Activated CD4-positive, alpha-beta memory T cell treated with anti-CD3 and anti-CD28 coated beads, Interleukin-2, amount 10 ng/mL, durations not matched to agents 7 days and 5 days (primary cell): ENCODE measurements around the gene SKP1. TPM values are rescaled to one million over a fixed set of nuclear protein-coding genes. Genes with fewer than 3 reads are reported as not detected.
"Not testable (repeated sequence)": the region's sequence is repeated elsewhere in the genome, so short reads cannot be mapped to it uniquely, and the experiment has no call there.

ENCODE experiments used
- CTCF ChIA-PET: fragments of 350-600 bp; sonication (Branson Sonifier 250); formaldehyde crosslinking; loops from one replicate; lab custom pipeline; 2021; ENCODE audit warnings: antibody characterized with exemption, inconsistent platforms; lab: Charles Lee
- POLR2A ChIA-PET: fragments of 350-600 bp; sonication (Branson Sonifier 250); formaldehyde crosslinking; loops from one replicate; lab custom pipeline; 2021; ENCODE audit warnings: antibody characterized with exemption; lab: Charles Lee
- DNase-seq: peaks from one replicate; pipeline ENCODE4 v3.0.0-alpha.2; 2020
- H3K27ac Mint-ChIP-seq: one replicate; pipeline ENCODE4 v1.8.0; 2021; ENCODE audit warnings: mild to moderate bottlenecking, mixed read lengths
- H3K27me3 Mint-ChIP-seq: one replicate; pipeline ENCODE4 v1.8.0; 2021; ENCODE audit warnings: mixed read lengths
- H3K36me3 Mint-ChIP-seq: one replicate; pipeline ENCODE4 v1.8.0; 2021; ENCODE audit warnings: low read depth, mixed read lengths
- H3K4me1 Mint-ChIP-seq: one replicate; pipeline ENCODE4 v1.8.0; 2021; ENCODE audit warnings: mixed read lengths
- H3K4me3 Mint-ChIP-seq: one replicate; pipeline ENCODE4 v1.8.0; 2021; ENCODE audit warnings: mild to moderate bottlenecking, mixed read lengths
- H3K9me3 Mint-ChIP-seq: one replicate; pipeline ENCODE4 v1.8.0; 2021; ENCODE audit warnings: mixed read lengths
- total RNA-seq, 2 experiments: library from RNA; stranded (reverse); gene quantifications; one replicate each; pipeline ENCODE4 v1.2.3, GENCODE V29; 2021

Gene SKP1
- total RNA-seq, result 100 to 1,000 TPM; 197 to 205 TPM

DNA sequence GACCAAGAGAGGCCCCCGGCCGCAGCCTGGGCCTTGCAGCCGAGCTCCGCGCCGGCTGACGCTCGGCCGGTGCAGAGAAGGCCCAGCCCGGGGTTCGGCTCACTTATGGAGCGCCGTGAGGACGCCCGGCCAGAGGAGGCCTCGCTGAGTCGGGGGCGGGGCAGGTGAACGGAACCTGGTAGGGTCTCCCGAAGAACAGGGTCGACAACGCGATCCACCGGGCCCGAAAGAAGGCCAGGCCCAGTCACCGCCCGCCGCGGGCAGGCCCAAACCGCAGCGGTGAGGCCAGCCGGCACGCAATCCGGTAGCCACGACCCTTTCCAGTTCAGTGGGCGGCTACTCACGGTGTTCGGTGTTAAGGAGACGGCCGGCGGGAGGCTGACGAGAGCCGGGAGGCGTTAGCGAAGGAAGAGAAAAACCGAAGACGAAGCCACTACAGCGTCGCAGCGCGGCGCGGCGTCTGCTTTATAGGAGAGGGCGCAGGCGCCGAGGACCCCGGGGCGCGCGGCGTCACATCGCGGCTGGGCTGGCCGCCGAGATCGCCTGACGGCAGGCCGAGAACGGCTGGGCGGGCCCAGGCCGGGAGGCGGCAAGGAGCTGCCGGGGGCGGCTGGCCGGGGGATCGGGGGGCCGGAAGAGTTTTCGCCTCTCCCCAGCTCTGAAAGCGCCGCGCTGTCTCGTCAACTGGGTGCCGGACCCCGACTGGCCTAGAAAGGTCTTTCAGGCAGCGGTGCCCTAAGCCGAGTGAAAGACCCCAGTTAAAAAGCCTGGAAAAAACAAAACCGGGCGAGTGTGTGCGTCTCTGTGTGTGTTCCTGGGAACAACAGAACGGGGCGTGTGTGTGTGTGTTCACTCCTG is at the start of gene SKP1:
TSS of gene SKP1 (minus strand) at position 440 of the 858 bp plus-strand sequence. CDS start 2,928 bp downstream, outside the sequence.
- ChIA-PET CTCF (interaction anchor here (0.5 to 2.1 kb wide), 5 partner anchors 45 to 686 kb away, joined by 3 to 16 read pairs (median 3); partner anchors contain the start of gene PPP2CA), POLR2A (interaction anchor here (0.5 to 4.0 kb wide), 72 partner anchors 8 to 1223 kb away, joined by 3 to 118 read pairs (median 4); partner anchors contain the start of genes CAMLG, CDKN2AIPNL, DDX46 and HSPA4)
- peaks cover 30% of the 10 kb centered on the region for H3K4me1 Mint-ChIP-seq
- no peaks in the 10 kb centered on the region for H3K9me3 Mint-ChIP-seq
- peak within 1 kb of the TSS; percentile 80 for H3K4me3 Mint-ChIP-seq
- DNase-seq, result peak; percentile 87
- H3K36me3 Mint-ChIP-seq, result peaks cover 21% of the 10 kb centered on the region
- peaks cover 6% of the 10 kb centered on the region for H3K27me3 Mint-ChIP-seq
- peak within 1 kb of the TSS; percentile 97 for H3K27ac Mint-ChIP-seq

DNA sequence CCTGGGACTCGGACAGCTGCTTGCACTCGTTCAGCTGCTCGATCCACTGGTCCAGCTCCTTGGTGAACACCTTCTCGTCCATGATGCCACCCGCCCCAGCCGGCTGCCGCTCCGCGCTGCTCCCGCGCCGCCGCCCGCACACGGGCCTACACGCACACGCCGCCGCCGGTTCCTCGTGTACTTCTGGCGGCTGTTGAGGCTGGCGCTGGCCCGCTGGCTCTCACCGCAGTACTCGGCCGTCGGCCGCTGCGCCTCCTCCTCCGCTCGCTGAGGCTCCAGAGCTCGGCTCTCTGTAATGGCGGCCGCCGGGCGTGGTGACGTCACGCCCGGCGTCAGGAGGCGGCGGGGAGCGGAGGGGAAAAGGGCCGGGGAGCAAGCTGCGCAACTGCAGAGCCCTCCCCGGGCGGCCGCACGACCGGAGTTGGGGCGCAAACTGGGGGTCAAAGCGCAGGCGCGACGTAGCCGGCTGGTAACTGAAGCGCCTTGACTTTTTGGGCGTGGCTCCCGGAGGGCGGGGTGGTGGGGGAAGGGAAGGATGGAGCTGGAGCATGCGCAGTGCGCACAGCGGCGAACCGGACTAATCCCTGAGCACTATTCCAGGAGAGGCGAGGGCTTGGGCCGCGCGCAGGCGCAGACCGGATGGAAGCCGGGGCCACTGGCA is 49.2 kb upstream of the SKP1 start, which contains the start of gene PPP2CA:
TSS of gene PPP2CA (minus strand) at position 294 of the 661 bp plus-strand sequence. CDS start at position 82, 212 bp downstream.
- H3K27ac Mint-ChIP-seq, result peak within 1 kb of the TSS; percentile 98
- peak; percentile 99 for DNase-seq
- H3K27me3 Mint-ChIP-seq, result no peaks in the 10 kb centered on the region
- ChIA-PET POLR2A (interaction anchor here (0.6 to 6.5 kb wide), 51 partner anchors 9 to 1174 kb away, joined by 3 to 118 read pairs (median 5); partner anchors contain the start of genes C5orf24, CAMLG, CDKN2AIPNL and DDX46), CTCF (interaction anchor here (0.6 to 2.5 kb wide), 15 partner anchors 12 to 1699 kb away, joined by 3 to 16 read pairs (median 4); partner anchors contain the start of genes CAMLG, CDKN2AIPNL, SKP1 and UBE2B)
- H3K36me3 Mint-ChIP-seq, result peaks cover 35% of the 10 kb centered on the region
- peaks cover 44% of the 10 kb centered on the region for H3K4me1 Mint-ChIP-seq
- peak within 1 kb of the TSS; percentile 95 for H3K4me3 Mint-ChIP-seq
- H3K9me3 Mint-ChIP-seq, result no peaks in the 10 kb centered on the region

DNA sequence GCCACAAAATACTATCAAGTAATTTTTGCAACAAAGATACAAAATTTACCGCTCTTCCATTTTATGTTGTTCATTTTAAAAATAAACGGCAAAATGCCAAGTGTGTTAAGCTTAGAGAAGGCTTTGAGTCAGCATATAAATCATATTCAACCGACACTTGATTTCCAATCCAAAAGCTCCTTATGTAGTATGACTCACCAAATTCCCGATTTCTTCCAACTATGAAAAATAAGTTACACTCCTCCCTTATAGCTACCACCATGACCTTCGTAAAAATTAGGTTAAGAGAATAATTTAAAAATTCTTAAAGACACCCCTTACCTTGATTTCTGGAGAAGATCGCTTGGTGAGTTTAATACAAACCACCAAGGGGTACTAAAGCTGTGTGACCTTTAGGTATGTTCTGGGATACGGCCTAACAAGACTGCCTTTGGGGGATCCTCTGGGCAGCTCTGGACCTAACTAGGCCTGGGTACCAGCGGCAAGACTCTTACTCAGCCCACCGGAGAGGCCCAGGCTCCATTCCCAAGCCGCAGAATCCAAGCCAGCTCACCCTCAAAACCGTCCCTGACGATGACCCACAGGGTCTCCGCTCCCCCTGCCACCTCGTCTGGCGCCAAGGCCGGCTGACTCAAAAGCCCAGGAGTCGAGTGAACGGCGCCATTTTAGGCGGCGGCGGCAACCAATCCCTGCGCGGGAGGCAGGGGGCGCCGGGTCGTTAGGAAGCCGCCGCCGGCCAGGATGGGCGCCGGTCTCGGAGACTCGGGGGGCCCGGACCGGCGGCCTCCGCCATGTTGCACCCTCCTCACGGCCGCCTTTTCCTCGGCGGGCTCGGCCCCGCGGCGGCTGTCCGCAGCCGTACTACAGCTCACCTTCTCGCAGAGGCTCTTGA is 48.4 kb upstream of the SKP1 start:
- POLR2A ChIA-PET, result interaction anchor here (0.7 to 6.5 kb wide), 44 partner anchors 8 to 1173 kb away, joined by 3 to 118 read pairs (median 5); partner anchors contain the start of genes C5orf24, CAMLG, CDKN2AIPNL and DDX46
- Mint-ChIP-seq H3K27me3 (no peaks in the 10 kb centered on the region), H3K4me3 (peak overlapping the region; percentile 95), H3K4me1 (peaks cover 51% of the 10 kb centered on the region), H3K36me3 (peaks cover 42% of the 10 kb centered on the region), H3K27ac (peak overlapping the region; percentile 98), H3K9me3 (no peaks in the 10 kb centered on the region)
- CTCF ChIA-PET, result interaction anchor here (0.6 to 2.5 kb wide), 15 partner anchors 9 to 1698 kb away, joined by 3 to 16 read pairs (median 4); partner anchors contain the start of genes CAMLG, CDKN2AIPNL, SKP1 and UBE2B
- DNase-seq, result peak; percentile 70

DNA sequence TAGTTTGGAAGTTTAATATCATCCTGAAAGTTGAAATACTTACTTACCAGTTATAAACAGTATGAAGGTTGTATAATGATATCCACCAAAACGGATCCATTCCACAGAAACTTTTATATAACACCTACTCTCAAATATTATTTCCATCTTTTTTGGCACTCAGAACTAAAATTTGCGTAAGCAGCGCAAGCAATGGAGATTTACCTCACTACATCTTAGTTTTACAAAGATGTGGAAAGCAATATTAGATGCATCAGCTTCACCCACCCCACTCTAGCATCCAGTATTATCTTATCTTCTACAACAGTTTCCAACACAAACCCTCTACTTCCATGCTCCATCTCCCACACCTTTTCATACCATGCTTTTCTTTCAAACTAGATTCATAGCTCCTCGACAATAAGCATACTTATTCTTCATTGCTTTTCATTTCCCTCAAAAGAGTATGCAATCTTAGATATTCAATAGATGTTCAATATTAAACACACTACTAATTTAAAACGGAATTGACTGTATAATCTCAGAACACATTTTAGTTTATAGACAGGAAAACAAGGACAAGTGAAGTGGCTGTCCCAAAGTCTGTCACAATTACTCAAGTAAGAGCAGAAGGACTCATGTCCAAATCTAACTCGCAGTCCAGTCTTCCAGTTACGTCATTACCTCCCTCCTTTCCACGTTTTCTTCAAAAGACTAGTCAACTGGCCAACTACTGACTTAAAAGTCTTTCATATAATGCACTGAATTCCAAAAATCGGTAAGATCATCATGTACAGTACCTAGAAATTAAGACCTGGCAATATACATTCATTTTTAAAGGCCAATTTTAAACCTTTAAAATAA is 46.9 kb upstream of the SKP1 start:
- Mint-ChIP-seq H3K27ac (peak overlapping the region; percentile 63), H3K4me1 (peaks cover 61% of the 10 kb centered on the region), H3K4me3 (peak overlapping the region; percentile 95), H3K27me3 (no peaks in the 10 kb centered on the region), H3K36me3 (peaks cover 51% of the 10 kb centered on the region), H3K9me3 (no peaks in the 10 kb centered on the region)
- DNase-seq, result no peak
- CTCF ChIA-PET, result interaction anchor here (1.2 kb wide), 1 partner anchor 363 kb away, joined by 4 read pairs; no protein-coding TSS in a partner anchor
- POLR2A ChIA-PET, result interaction anchor here (0.6 to 6.5 kb wide), 7 partner anchors 11 to 425 kb away, joined by 3 to 118 read pairs (median 12); partner anchors contain the start of genes SEC24A and SKP1

DNA sequence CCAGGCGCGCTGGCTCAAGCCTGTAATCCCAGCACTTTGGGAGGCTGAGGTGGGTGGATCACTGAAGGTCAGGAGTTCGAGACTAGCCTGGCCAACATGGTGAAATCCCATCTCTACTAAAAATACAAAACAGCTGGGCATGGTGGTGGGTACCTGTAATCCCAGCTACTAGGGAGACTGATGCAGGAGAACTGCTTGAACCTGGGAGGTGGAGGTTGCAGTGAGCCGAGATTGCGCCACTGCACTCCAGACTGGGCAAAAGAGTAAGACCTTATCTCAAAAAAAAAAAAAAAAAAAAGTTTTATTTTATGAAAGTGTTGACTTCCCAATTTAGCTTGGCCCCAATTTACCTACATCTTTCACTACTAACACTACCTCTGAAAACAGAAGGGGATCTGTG is 44.9 kb upstream of the SKP1 start:
- ChIA-PET CTCF (interaction anchor here (0.6 to 2.4 kb wide), 7 partner anchors 12 to 366 kb away, joined by 3 to 7 read pairs (median 3); no protein-coding TSS in a partner anchor), POLR2A (interaction anchor here (1.0 to 6.5 kb wide), 3 partner anchors 10 to 410 kb away, joined by 4 to 118 read pairs (median 5); partner anchors contain the start of gene SKP1)
- not testable (repeated sequence) for H3K27me3 Mint-ChIP-seq, DNase-seq, H3K4me3 Mint-ChIP-seq, H3K9me3 Mint-ChIP-seq
- Mint-ChIP-seq H3K36me3 (peaks cover 52% of the 10 kb centered on the region), H3K27ac (peak overlapping the region; percentile 9), H3K4me1 (peaks cover 55% of the 10 kb centered on the region)

DNA sequence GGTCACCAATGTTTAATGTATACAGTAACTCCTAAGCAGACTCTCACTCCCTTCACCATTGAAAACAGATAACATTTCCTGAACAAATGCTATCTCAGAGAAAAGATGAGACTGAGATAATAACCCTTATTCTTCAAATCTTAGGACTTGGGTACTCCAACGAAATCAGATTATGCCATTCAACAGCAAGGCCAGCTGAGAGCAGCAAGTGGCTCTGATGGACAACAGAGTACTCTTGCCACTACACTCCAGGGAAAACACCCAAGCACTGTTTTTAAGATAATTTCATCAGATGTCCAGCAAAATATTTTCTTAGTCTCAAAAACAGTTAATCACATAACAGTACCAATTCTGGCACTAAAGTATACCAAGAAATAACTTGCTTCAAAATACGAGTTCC is 39.0 kb upstream of the SKP1 start:
- no peaks in the 10 kb centered on the region for H3K27me3 Mint-ChIP-seq
- H3K9me3 Mint-ChIP-seq, result no peaks in the 10 kb centered on the region
- peaks cover 34% of the 10 kb centered on the region for H3K4me1 Mint-ChIP-seq
- no peak for DNase-seq
- no peak overlapping the region for H3K4me3 Mint-ChIP-seq
- peaks cover 30% of the 10 kb centered on the region for H3K36me3 Mint-ChIP-seq
- ChIA-PET CTCF (interaction anchor here (1.4 kb wide), 1 partner anchor 9 kb away, joined by 3 read pairs; no protein-coding TSS in a partner anchor), POLR2A (interaction anchor here (2.4 kb wide), 1 partner anchor 10 kb away, joined by 11 read pairs; the partner anchor contains the start of gene PPP2CA)
- no peak overlapping the region for H3K27ac Mint-ChIP-seq

DNA sequence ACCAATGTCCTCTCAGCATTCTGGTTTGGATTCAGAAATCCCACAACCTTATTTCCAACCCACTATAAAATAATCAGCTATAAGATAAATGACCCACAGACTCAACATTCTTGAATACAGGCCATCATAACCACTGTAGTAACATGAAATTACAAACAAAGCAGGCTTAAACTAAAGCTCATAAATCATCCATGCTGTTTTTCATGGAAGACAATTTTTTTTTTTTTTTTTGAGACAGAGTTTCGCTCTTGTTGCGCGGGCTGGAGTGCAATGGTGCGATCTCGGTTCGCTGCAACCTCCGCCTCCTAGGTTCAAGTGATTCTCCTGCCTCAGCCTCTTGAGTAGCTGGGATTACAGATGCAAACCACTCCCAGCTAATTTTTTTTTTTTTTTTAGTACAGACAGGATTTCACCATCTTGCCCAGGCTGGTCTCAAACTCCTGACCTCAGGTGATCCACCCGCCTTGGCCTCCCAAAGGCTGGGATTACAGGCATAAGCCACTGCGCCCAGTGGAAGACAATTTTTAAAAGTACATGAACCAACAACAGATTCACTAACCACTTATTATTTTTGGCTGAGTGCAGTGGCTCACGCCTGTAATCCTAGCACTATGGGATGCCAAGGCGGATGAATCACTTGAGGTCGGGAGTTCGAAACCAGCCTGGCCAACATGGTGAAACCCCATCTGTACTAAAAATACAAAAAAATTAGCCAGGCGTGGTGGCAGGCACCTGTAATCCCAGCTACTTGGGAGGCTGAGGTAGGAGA is 34.7 kb upstream of the SKP1 start:
- ChIA-PET CTCF (interaction anchor here (0.7 to 1.2 kb wide), 2 partner anchors 14 to 30 kb away, joined by 3 to 4 read pairs; no protein-coding TSS in a partner anchor), POLR2A (interaction anchor here (1.4 to 5.0 kb wide), 2 partner anchors 9 to 14 kb away, joined by 5 to 39 read pairs; partner anchors contain the start of gene PPP2CA)
- peaks cover 20% of the 10 kb centered on the region for H3K4me1 Mint-ChIP-seq
- H3K9me3 Mint-ChIP-seq, H3K27me3 Mint-ChIP-seq, H3K4me3 Mint-ChIP-seq, DNase-seq, H3K27ac Mint-ChIP-seq: not testable (repeated sequence)
- H3K36me3 Mint-ChIP-seq, result peaks cover 15% of the 10 kb centered on the region

DNA sequence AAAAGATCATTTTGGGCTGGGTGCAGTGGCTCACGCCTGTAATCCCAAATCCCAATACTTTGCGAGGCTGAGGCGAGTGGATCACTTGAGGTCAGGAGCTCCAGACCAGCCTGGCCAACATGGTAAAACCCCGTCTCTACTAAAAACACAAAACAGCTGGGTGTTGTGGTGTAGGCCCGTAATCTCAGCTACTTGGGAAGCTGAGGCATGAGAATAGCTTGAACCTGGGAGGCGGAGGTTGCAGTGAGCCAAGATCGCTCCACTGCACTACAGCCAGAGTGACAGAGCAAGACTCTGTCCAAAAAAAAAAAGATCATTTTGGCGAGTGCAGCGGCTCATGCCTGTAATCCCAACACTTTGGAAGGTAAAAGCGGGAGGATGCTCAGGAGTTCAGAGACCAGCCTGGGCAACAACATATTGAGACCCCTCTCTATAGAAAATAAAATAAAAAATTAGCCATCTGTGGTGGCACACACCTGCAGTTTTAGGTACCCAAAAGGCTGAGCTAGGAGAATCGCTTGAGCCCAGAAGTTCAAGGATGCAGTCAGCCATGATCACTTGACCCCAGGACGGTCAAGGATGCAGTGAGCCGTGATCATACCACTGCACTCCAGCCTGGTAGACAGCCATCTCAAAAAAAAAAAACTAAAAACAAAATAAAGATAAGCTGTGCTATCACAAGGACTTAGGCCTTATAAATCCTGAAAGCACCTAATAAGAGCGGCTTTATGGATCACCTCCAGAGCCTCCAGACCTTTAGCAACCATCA is 32.9 kb upstream of the SKP1 start:
- no peak overlapping the region for H3K4me3 Mint-ChIP-seq
- no peaks in the 10 kb centered on the region for H3K9me3 Mint-ChIP-seq
- CTCF ChIA-PET, result interaction anchor here (0.5 to 1.1 kb wide), 6 partner anchors 12 to 209 kb away, joined by 3 read pairs; no protein-coding TSS in a partner anchor
- no peak overlapping the region for H3K27ac Mint-ChIP-seq
- DNase-seq, result no peak
- H3K4me1 Mint-ChIP-seq, result peaks cover 17% of the 10 kb centered on the region
- POLR2A ChIA-PET, result interaction anchor here (1.0 to 5.0 kb wide), 3 partner anchors 8 to 16 kb away, joined by 3 to 39 read pairs (median 13); partner anchors contain the start of gene PPP2CA
- H3K36me3 Mint-ChIP-seq, result peaks cover 22% of the 10 kb centered on the region
- H3K27me3 Mint-ChIP-seq, result no peaks in the 10 kb centered on the region

DNA sequence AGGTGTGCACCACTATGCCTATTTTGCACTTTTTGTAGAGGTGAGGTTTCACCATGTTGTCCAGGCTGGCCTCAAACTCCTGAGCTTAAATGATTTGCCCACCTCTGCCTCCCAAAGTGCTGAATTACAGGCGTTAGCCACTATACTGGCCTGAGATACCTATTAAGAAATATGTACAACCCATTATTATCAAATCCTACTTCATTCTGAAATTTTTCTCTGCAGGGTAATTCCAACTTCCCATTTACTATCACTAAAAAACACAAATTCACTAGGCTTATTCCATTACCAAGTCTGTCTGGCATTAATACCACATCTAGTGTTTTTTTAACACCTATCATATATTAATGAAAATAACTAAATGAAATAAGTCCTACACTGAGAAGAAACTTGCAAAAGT is 30.9 kb upstream of the SKP1 start:
- Mint-ChIP-seq H3K4me1 (peaks cover 15% of the 10 kb centered on the region), H3K9me3 (no peaks in the 10 kb centered on the region), H3K4me3 (no peak overlapping the region), H3K27me3 (no peaks in the 10 kb centered on the region), H3K36me3 (peaks cover 36% of the 10 kb centered on the region), H3K27ac (no peak overlapping the region)
- ChIA-PET CTCF (interaction anchor here (1.0 to 1.3 kb wide), 3 partner anchors 24 to 168 kb away, joined by 3 to 5 read pairs (median 4); no protein-coding TSS in a partner anchor), POLR2A (interaction anchor here (1.5 kb wide), 1 partner anchor 9 kb away, joined by 3 read pairs; no protein-coding TSS in a partner anchor)
- no peak for DNase-seq
